Fibroblast of mammary gland (primary cell): ENCODE data around the gene KLHL26.

Experiments used
- DNase-seq: peaks from one replicate; pipeline ENCODE4 v3.0.0-alpha.2; 2010; ENCODE audit warnings: low read depth
- H3K4me3 ChIP-seq: 2 replicates; pipeline ENCODE4 v1.5.1; 2011; ENCODE audit warnings: low read depth, mild to moderate bottlenecking, low read length, moderate library complexity; ENCODE audit not compliant: control insufficient read depth
- TF ChIP-seq, protein P1 (sequence below): conservative IDR thresholded peaks from 2 replicates; pipeline ENCODE4 v1.5.1; 2011; ENCODE audit warnings: low read depth, low read length, inconsistent platforms; ENCODE audit not compliant: control insufficient read depth, insufficient read depth

The KLHL26 gene, protein sequence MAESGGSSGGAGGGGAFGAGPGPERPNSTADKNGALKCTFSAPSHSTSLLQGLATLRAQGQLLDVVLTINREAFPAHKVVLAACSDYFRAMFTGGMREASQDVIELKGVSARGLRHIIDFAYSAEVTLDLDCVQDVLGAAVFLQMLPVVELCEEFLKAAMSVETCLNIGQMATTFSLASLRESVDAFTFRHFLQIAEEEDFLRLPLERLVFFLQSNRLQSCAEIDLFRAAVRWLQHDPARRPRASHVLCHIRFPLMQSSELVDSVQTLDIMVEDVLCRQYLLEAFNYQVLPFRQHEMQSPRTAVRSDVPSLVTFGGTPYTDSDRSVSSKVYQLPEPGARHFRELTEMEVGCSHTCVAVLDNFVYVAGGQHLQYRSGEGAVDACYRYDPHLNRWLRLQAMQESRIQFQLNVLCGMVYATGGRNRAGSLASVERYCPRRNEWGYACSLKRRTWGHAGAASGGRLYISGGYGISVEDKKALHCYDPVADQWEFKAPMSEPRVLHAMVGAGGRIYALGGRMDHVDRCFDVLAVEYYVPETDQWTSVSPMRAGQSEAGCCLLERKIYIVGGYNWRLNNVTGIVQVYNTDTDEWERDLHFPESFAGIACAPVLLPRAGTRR

DNA sequence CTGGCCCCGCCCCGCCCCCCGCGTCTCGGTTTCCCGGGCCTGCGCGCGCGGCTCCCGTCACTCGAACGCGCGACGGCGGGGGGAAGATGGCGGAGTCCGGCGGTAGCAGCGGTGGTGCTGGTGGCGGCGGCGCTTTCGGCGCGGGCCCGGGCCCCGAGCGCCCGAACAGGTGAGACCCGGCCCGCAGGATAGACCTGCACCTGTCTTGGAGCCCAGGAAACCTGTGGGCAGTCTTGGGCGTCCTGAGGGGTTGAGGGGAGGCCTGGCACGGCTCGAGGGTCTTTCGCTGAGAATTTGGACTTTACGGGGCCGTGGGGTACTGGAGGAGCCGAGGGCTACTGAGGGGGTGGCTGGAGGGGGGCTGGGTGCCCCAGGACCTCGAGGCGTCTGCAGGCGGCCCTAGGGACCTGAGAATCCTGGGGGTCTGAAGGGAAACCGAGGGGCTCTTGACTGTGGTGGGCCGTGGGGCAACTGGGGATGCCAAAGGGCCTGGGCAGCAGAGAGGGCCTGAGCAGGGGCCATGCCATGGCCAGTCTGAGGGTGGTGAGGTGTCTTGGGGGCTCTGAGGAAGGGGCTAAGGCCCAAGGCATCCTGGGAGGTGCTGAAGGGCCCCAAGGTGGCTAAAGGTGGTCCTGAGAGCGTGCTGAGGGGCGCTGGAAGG lies at the start of gene KLHL26:
Gene KLHL26, plus strand, starts transcription at position 60 of the 661 bp plus-strand sequence. Its CDS starts 27 bp downstream, at position 87.
- H3K4me3 ChIP-seq = peak within 1 kb of the TSS; percentile 67
- DNase-seq = no peak
- TF ChIP-seq, protein P1, sequence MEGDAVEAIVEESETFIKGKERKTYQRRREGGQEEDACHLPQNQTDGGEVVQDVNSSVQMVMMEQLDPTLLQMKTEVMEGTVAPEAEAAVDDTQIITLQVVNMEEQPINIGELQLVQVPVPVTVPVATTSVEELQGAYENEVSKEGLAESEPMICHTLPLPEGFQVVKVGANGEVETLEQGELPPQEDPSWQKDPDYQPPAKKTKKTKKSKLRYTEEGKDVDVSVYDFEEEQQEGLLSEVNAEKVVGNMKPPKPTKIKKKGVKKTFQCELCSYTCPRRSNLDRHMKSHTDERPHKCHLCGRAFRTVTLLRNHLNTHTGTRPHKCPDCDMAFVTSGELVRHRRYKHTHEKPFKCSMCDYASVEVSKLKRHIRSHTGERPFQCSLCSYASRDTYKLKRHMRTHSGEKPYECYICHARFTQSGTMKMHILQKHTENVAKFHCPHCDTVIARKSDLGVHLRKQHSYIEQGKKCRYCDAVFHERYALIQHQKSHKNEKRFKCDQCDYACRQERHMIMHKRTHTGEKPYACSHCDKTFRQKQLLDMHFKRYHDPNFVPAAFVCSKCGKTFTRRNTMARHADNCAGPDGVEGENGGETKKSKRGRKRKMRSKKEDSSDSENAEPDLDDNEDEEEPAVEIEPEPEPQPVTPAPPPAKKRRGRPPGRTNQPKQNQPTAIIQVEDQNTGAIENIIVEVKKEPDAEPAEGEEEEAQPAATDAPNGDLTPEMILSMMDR = no peak

DNA sequence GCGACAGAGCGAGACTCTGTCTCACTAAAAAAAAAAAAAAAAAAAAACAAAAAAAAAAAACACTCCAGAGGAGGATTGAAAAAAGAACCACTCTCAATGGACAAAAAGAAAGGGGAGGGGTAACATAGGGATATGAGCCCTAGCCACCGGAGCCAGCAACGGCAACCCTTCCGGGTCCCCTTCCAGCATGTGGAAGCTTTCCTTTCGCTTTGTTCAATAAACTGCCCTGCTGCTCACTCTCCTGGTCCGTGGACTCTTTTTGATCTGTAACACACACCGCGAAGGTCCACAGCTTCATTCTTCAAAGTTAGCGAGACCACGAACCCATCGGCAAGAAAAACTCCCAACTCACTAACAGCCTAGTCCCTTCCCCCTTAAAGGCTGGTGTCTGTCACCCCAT lies 49.3 kb upstream of the KLHL26 start:
- DNase-seq = no peak
- H3K4me3 ChIP-seq = no peak overlapping the region
- TF ChIP-seq, protein P1 = no peak

DNA sequence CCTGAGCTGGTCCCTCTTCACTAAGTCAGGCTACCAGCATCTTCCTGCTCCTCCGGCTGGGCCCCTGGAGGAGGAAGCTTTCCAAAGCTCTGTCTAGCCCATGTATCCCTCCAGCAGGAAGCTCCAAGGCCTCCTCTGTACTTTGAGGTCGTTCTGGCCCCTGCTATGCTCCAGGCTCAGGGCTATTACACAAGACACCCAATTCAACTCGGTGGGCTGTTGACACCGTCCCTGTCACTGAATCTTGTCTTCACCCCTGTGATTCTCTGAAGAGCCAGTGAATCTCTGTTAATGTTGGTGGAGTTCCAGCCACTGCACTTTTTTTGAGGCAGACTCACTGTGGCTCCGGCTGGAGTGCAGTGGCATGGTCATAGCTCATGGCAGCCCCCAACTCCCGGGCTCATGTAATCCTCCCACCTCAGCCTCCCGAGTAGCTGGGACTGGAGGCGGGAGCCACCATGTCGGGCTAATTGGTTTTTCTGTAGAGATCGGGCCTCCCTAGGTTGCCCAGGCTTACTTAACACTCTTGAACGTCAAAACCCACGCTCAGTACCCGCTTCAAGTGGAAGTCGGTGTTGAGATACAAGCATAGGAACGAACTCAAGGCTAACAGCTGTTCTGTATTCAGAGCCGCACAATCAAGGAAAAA lies 48.7 kb upstream of the KLHL26 start:
- H3K4me3 ChIP-seq = peak overlapping the region; percentile 66
- DNase-seq = no peak
- TF ChIP-seq, protein P1 = no peak

DNA sequence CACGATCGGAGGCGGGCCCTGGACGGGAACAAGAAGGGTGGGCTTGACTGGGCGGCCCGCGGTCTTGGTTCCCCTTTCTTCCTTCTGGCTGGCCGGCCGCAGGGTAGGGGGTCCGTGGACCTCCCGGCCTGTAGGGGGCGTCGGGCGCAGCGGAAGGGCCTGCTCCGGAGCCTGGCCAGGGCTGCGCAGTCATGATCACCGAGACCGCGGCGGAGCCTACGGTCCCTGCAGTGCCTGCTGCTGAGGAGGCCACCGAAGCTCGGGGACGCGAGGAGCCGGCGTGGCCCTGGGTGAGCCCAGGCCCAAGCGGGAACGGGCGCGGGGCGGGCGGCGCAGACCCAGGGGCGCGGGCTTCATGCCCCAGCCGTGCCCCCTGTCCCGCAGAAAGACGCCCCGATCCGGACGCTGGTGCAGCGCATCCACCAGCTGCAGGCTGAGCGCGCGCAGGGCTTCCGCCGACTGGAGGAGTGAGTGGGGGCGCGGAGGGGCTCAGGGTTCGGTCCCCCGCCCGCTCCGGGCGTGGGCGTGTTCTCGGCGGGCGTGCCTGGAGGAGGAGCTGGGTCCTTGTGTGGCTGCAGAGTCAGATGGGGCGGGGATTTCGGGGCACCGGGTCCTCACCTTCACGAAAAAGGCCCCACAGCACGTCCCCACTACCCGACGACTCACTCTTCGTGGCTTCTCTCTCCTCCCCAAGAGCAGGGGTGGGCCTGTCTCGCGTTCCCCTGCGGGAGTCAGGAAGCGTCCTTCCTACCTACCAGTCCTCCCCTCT lies 48.0 kb upstream of the KLHL26 start, which contains the start of gene REX1BD:
Gene REX1BD, plus strand, starts transcription at position 188 of the 769 bp plus-strand sequence. Its CDS starts 4 bp downstream, at position 192.
- H3K4me3 ChIP-seq = peak within 1 kb of the TSS; percentile 66

DNA sequence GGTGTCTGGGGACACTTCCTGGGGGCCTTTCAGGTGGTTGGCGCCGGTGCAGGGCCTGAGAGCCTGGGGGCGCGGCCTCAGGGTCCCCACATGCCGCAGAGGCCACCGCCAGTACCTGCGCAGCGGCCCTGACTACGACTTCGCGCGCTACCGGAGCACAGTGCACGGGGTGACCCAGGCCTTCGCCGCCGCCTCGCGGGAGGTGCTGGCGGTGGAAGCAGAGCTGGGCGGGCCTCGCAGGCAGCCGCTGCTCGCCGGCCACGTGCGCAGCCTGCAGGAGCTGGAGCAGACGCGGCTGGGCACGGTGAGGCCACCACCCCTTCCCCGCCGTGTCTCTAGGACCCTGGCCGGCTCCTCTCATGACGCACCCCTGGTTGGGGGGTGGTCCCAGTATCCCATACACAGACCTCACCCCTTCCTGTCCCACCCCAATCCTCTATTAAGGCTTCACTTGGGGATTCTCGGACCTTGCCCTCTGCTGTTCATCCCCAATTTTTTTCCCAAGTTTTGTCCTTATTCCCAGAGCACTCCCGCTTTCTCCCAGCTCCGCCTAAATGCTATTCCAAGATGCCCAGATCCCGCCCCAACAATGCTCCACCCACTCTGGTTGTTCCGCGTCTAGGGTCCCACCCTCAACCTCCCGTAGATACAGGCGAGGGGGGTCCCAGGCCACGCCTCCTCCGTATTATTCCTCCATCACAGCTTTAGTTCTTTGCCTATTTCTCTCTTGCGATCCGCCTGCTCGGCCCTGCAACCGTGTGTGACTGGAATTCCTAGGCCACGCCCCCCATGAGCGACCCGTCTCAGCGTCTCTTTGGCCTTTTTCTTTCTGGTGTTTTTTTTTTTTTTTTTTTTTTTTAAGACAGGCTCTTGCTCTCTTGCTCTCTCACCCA lies 47.2 kb upstream of the KLHL26 start:
- TF ChIP-seq, protein P1 = no peak
- peak; percentile 57 for DNase-seq
- peak overlapping the region; percentile 66 for H3K4me3 ChIP-seq

More for the DNA sequence above, 48.0 kb upstream of the KLHL26 start, which contains the start of gene REX1BD:
- TF ChIP-seq, protein P1 = peak; percentile 53
- DNase-seq = peak; percentile 65
